ENCODE measurements around the gene EMP1.

EMP1 gene

DNA sequence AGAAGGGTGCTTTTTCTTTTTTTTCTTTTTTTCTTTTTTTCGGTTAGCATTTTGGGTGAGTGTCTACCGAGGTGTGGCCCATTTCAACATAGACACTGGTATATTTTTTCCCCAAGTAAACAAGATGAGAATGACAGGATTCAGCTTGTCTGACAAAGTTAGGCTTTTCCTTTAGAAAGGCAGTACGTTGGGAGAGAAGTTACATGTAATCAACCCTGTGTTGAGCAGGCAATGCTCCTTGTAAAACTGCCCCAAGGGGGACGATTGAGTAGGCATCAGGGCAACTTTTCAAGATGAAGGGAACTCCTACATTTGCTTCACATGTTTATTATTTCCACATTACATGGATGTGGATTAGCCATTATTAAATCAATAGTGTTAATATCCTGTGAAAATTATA is 1.7 kb downstream of the EMP1 start:
- DNase-seq, result no peak

DNA sequence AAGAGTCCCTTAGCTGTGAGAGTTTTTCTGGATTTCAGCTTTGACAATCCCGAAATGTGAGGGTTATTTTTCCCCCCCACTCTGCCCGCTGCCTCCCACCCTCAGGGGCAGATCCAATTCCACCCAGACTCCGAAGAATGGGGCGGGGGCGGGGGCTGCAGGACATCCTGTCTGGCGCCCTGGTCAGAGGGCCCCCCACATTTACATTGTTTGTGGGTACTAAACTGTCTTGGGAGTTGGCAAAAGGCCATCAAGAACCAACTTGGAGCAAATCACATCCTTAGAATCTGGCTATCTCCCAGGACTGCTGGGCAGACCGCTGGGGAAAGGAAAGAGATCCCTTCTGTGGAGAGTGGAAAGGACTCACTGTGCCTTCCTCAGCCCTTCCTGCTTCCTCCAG is 2.4 kb downstream of the EMP1 start:
- no peak for DNase-seq

DNA sequence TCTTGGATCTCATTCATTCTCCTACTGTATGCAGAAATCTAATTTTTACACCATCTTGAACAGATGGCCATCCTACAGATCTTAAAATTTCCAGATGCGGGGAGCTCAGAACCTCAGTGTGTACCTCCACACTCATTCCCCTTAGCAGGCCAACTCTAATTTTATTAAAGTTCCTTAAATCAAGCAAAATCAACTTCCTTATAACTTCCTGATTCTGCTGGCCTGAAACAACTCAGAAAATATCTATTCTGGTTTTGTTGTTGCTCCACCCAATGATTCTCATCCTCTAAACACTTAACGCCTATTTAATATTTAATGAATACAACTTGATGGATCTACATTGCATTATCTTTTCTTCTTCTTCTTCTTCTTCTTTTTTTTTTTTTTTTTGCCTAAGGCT is 3.1 kb downstream of the EMP1 start:
- no peak for DNase-seq

DNA sequence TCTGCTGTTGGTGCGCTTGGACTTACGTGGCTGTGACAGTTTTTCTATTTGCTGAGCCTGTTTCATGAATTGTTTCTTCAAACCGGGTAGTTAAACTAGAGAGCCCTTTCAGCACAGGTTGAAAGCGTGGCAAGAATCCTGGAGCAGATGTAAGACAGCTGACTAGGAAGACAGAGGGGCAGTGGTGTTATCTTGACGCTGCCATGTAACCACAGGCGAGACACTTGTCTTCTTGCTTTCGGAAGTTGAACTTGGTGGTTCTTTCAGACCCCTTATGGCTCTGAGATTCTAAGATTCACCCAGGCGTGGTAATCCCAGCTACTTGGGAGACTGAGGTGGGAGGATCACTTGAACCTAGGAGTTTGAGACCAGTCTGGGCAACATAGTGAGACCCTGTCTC is 4.3 kb downstream of the EMP1 start:
- no peak for DNase-seq

DNA sequence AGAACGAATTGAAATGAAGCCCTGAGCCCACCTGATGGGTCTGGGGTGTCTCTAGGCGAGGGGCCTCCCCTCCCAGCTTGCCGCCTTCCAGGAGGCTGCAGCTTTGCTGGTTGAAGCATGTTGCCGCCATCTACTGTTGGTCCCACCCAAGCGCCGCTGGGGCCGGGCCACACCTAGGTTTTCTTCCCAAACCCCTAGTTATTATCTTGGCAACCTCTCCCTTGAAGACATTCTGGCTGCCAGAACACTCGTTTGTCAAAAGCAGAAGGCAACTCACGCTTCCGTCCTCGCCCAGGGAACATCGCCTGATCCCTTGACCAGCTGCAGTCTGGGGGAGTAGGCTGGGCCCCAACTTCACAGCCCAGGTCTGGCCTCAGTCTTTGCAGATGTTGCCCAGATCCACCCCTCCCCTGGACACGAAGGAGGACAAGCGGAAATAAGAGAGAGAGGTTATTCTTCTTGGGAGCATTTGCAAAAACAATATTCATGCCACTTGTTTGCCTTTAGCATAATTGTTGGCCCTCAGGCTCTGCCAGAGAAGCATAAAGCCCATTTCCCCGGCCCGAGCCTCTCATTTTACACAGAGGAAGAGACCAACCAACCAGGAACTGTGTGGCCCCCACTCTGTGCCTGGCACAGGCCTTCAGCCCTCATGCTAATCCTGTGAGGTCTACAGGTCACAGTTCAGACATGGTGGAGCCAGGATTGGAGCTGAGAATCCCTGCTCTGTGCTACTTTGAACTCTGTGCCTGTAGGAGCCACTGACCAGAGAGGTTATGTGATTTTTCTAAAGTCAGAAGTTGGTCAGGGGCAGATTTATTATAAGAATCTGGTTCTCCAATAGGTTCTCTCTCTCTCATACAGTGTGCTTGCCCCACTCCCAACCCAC is 6.8 kb downstream of the EMP1 start:
- DNase-seq, result no peak

DNA sequence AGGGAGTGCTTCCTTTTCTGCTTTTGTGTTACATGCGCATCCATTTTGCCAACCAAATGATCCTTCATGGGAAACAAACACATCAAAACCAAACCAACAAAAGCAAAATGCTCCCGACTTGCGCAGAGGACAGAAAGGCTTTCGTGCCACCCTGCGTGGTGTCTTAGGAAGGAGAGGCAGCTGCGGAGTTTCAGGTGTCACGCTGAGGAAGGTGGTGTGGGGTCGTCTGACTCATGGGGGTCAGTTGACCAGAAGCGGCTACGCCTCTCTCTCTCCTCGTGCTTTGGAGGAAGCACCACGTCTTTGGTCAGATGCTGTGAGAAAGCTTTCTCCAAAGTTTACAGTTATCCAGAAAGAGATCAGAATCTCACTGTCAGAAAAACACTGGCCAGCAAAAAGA is 7.9 kb downstream of the EMP1 start:
- DNase-seq, result no peak

DNA sequence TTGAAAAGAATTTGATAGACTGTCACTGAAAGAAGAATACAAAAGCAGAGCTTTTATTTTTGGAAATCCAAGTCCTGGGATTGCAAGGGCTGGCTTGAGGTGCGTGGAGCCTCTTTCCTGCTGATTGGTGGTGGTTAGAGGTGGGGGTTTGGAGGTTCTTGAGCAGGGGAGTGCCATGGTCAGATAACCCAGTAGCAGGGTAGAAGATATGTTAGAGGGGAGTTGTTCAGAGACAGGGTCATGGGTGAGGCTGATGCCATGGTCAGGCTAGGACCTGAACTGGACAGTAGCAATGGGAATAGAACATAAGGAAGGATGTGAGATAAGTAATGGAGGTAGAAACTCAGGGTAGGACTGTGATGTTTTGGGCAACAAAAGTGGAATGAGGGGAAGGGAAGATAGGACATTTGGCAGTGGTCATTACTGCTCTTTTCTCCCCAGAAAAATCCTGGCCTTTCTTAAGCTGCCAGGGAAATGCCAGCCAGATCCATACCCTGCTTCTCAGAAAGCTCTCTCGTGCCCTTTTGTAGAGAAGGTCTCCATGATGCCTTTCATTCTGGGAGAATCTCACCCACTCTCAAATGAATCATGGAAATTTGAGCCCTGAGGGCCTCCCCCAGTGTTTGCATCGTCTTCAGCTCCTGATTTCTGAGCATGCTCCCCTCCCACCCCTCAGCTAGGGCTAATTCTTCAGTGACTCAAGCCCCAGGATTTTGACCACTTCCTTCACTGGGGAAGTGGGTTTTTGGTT is 9.5 kb downstream of the EMP1 start:
- DNase-seq, result no peak

DNA sequence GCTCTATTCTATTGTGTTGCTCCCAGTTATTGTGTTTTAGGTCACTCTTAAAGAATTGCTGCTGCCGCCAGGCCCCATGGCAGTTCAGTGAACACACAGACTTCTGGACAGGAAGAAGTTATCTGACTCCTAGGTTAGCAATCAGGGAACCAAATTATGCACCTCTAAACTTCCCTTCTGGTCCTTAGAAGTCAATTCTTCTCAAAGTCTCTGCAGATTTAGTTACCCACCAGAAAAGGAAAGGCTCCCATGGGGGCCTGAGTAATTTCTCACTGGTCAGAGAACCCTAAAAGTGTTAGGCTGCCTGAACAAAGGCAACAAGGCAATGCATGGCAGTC is 10.0 kb downstream of the EMP1 start:
- DNase-seq, result no peak

DNA sequence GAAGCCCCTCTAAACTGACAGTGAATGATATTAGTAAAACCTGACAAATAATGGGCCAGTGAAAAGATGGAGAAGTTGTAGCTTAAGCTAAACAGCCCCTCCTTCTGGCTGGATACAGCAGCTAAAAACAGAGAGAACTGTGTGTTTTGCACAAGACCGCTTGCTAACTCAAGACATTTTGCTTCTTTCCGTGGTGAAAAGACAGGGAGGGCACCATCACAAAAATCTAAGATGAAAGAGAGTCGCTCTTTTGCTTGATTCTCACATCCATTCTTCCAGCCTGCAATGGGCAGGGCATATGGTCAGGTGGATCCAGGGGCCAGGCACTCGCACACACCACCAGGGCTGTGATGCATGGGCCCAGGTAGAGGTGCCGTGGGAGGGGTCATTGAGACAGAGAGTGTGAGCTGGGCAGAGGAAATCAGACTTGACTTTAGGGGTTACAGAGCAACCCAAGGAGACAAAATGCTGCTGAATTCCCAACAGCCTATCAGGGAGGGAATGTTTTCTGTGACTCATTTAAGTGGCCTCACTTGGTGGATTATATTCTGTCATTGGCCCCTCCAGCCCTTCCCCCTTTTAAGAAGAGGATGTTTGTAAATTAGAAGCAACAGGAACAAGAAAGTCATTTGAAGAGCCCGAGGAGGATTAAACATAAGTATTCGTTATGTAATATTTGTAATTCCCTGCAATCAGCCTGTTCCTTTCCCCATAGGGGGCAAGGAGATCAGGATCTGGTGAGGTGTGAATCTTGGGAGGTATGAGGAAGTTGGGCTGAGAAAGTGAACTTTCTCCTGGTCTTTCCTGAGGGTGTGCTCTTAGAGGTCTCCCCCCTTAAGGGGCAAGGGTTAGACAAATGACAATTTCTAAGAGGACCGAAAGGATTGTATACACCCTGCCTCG is 12.3 kb downstream of the EMP1 start:
- DNase-seq, result peak in 2 of 6 experiments; percentile 13 to 25

DNA sequence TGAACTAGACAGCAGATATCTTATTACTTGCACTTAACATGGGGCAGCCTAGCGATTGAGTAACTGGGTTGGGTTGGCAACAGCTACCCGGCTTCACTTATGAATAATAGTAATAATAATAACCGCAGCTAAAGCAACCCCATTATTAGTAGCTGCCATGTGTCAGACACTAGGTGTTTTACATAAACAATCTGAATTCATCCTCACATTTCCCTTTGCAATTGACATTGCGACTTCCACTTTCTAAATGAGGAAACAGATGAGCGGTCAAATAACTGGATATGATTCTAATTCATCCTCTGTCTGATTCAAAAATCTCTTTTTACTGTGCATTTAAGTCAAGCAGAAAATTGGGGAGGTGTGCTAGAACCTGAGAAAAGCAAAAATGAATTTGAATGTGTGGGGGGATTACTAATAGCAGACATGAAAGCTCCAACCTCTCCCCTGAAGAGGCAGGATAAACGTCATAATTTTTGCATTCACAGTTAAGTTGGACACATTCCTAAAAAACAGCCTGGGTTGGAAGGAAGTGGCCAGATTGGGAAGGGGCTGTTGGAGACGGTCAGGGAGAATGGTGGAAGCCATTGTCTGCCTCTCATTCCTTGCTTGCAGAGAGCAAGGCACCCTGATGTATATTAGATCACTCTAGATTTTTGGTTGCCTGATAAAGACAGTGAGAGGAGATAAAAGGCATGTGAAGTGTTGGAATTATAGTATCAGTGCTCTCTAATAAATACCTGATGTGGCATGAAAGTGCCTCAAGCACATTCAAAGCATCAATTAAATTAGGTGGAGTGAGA is 13.1 kb downstream of the EMP1 start:
- no peak for DNase-seq

DNA sequence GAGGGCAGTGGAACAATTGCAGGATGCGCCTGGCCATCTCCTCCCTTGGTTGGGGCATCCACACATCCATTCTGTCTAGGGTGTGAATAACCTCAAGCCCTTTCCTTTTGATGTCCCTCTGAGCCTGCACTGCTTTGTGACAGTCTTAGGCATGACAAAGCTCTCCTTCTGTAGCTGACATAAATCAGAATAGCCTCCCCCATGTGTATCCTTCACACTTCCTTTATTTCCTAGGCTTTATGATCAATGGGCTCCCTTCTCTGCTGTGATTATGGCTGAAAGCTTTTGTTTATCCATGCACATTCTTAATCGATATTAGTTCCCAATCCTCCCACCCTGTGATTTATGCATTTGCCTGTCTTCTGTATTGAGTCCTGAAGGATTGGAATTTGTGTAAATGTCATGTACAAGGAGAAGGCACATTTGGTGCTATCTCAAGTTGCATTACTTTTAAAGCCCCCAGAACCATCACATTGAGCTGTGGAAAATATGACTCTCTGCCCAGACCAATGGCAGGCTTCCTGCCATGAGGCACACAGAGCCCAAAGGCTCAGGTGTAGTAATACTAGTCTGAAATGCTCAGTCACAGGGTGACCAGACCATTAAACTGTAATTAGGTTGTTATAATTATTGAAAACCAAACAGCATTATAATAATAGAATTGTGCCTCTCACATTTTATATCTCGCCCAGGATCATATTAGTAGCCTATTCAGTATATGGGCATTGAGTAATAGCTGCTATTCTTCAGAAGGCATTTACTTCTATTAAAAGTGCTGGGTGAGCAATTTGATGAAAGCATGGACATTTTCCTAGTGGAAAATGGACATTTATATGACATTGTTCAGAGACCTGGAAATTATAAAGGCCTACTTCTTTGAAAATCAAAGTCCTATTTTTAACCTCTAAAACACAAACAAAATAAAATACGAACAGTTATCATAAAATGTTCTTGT is 14.0 kb downstream of the EMP1 start:
- no peak for DNase-seq

DNA sequence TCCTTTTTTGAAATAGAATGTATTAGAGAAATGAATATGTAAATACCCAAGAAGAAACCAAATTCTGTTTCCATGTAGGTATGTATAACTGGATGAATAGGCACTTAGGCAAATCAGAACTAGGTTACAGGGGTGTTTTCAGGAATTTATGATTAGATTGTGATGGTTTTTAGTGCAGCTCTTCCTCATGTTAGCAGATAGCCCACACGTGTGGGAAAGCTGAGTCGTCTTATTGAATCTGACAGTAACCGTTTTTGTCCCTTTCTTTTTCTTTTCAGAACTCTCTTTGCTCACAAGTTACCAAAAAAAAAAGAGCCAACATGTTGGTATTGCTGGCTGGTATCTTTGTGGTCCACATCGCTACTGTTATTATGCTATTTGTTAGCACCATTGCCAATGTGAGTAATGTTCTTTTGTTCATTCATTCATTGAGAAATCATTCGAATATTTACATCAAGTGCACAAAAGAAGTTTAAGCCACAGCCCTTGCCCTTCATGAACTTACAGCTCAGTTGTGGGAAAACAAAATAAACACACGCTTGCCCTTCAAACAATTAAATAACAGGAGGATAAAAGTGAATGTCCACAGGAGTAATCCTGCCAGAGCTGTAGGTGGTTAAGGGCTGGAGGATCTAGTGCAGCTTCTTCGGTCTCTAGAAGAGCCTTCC is 14.8 kb downstream of the EMP1 start:
- DNase-seq, result no peak

DNA sequence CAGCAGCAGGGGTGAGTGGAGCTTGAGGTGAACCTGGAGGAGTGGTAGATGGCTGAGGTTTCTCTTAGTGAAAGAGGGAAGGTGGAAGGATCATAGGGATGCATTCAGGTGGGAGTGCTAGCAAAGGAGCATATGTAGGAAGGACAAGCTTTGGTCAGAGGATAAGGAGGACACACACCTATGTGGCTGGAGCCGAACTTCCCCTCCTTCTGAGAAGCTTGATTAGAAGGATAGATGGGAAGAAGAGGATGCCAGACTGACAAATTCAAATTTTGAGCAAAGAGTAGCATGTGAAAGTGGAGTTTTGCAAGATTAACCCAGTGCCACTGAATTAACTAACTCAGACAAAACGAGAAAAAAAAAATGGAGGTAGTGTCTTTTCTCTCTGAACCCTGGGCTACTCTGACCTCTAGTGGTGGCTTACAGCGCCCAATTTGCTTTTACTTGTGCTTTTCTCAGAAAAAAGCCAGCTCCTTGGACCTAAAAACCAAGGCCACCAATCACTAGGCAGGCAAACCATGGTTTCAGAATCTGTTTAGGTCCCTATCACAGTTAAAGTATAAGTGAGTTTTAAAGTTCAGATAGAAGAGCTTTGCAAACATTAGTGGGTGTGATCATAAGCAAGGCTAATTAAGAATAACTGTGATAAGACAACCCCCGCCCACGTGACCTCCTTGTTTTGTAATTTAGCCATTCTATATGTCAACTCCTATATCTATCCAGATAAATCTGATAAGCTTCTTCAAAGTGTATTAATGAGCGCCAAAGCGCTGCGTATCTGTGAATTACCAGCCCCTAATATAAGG is 15.5 kb downstream of the EMP1 start:
- DNase-seq, result peak; percentile 39 to 83 (median 63)

DNA sequence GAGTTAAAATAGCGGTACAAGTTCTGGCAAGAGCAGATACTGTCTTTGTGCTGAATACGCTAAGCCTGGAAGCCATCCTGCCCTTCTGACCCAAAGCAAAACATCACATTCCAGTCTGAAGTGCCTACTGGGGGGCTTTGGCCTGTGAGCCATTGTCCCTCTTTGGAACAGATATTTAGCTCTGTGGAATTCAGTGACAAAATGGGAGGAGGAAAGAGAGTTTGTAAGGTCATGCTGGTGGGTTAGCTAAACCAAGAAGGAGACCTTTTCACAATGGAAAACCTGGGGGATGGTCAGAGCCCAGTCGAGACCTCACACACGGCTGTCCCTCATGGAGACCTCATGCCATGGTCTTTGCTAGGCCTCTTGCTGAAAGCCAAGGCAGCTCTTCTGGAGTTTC is 18.5 kb downstream of the EMP1 start:
- DNase-seq, result no peak

DNA sequence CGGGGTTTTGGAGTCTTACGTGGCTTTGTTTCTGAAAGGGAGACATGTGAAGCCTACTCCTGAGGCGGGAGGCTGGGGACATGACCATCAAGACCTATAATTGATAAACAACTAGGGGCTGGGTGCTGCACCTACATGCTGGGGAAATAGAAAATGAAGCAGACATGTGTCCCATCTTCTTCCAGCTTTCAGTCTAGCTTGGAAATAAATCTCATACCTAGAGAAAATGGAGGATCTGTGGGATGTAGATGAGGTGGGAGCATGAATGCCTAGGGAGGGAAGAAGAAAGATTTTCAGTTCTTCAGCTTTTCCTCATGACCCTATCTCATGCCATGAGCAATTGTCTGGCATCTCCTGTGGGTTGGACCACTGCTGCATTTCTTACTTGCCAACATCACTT is 22.1 kb downstream of the EMP1 start:
- no peak for DNase-seq

DNA sequence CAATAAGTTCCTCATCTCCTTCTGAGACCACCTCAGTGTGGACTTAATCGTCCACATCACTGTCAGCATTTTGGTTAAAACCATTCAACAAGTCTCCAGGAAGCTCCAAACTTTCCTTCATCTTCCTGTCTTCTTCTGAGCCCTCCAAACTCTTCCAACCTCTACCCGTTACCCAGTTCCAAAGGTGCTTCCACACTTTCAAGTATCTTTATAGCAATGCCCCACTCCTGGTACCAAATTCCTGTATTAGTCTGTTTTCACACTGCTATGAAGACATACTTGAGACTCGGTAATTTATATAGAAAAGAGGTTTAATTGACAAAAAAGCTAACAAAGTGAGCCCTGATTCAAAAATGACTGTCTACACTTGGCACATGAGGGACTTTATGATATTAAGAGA is 22.8 kb downstream of the EMP1 start:
- DNase-seq, result no peak

DNA sequence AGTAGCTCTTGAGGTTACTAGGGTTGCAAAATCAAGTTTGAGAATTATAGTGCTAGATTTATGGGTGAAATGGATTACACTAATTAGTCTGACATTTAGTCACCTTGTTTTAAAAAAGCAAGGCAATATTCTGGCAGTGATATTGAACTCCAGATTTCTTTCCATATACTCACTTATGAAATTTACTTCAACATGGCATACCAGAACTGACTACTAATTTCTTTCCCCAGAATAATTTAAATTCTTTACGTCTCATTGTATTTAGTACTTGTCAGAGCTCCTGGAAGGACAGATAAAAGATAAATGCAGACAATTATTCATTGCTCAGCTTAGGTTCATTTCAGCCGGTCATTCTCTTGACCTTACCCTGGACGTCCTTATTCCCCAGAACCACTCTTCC is 24.3 kb downstream of the EMP1 start:
- no peak for DNase-seq

DNA sequence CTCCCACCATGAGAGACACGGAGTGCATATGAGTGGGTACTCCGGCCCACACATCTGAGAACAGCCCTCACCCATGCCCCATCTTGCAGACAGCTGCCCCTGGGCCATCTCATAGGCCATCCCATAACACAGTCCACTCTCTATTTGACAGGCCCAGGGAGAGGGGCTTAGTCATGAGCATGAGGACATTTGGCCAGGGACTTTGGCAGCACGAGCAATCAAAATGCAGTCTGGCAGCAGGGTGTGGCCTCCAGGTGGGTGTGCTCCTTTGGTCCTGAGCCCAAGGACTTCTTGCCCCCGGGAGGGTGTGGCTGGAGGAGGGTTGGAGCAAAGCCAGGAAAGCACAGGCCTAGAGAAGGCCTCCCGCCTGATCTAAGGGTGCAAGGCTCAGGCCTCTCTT is 25.6 kb downstream of the EMP1 start:
- DNase-seq, result no peak

DNA sequence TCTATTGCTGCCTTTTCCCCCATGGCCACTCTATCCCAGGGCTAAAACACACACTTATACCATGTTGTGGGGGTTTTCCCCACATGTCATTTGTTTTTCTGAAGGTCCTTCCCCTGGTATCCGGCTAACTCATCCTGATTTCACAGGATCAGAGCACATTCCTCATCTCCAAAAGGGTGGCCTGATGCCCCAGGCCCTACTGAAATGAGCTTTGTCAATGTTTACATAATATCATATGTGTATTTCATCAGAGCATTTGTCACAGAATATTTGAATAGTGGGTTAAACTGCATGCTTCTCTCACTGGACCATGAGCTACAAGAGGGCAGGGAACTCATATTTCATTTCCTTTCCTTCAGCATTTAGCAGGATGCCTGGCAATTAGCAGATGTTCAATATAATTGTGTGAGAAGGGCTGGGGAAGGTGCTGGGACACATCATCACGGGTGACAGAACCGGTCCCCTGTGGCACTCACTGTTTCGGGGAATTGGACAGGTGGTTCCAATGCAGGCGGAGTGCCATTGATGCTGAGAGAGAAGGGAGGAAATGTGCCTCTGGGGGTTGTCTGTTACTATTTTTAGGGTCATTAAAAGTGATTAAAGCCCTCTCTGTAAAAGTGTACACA is 26.8 kb downstream of the EMP1 start:
- no peak for DNase-seq

Data from stimulated activated naive CD4-positive, alpha-beta T cell (primary cell).